ENCODE measurements around the gene SART3.
"Not testable (repeated sequence)": the region's sequence is repeated elsewhere in the genome, so short reads cannot be mapped to it uniquely, and the experiment has no call there.

SART3 gene

GRCh38 chr12:108596854-108597558, 36.0 kb upstream of the SART3 start:
- DNase-seq: no peak

- no peak for DNase-seq
Measured at GRCh38 chr12:108595711-108596647, 35.0 kb upstream of the SART3 start.

GRCh38 chr12:108594960-108595710, 34.2 kb upstream of the SART3 start:
- DNase-seq: no peak

GRCh38 chr12:108594323-108594903, 33.4 kb upstream of the SART3 start:
- DNase-seq: no peak

- DNase-seq: no peak
Measured at GRCh38 chr12:108592033-108592909, 31.3 kb upstream of the SART3 start.

- DNase-seq: no peak
Measured at GRCh38 chr12:108591267-108591980, 30.5 kb upstream of the SART3 start.

- DNase-seq: not testable (repeated sequence)
Measured at GRCh38 chr12:108590463-108590862, 29.5 kb upstream of the SART3 start.

- no peak for DNase-seq
Measured at GRCh38 chr12:108589840-108590229, 28.9 kb upstream of the SART3 start.

GRCh38 chr12:108589028-108589839, 28.3 kb upstream of the SART3 start:
- DNase-seq: no peak

GRCh38 chr12:108587826-108588225, 26.9 kb upstream of the SART3 start:
- no peak for DNase-seq

- no peak for DNase-seq
Measured at GRCh38 chr12:108586306-108586705, 25.3 kb upstream of the SART3 start.

GRCh38 chr12:108585864-108586263, 24.9 kb upstream of the SART3 start:
- DNase-seq: no peak

- DNase-seq: no peak
Measured at GRCh38 chr12:108584456-108585065, 23.6 kb upstream of the SART3 start.

GRCh38 chr12:108583991-108584390, 23.0 kb upstream of the SART3 start:
- no peak for DNase-seq

GRCh38 chr12:108582978-108583770, 22.2 kb upstream of the SART3 start:
- no peak for DNase-seq

GRCh38 chr12:108582509-108582908, 21.5 kb upstream of the SART3 start:
- no peak for DNase-seq

- DNase-seq: no peak
Measured at GRCh38 chr12:108581311-108582227, 20.6 kb upstream of the SART3 start.

- no peak for DNase-seq
Measured at GRCh38 chr12:108580531-108580930, 19.6 kb upstream of the SART3 start.
